ENCODE data around the gene CCN2.

The CCN2 gene

DNA sequence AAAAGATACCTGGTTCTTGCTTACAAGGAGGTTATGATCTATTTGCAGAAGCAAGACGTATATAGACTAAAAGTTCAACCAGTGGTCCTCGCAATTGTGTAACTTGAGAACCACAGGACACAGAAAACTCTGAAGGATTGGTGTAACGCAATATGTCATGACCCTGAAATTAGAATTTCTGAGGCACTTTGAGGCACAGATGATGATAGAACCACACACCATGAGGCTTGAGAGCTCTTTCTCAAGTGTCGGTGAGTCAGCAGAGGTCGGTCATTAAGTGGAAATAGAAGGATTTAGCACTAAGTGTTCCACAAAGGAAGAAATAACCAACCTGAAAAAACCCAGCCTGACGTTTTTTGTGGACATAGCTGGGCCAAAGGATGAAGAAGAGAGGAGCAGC lies 15.3 kb upstream of the CCN2 start:
- no peak for DNase-seq (ENCODE audit: low read depth)

- DNase-seq (ENCODE audit: low read depth) = no peak
Measured at GRCh38 chr6:131963063-131963462, 11.9 kb upstream of the CCN2 start.

DNA sequence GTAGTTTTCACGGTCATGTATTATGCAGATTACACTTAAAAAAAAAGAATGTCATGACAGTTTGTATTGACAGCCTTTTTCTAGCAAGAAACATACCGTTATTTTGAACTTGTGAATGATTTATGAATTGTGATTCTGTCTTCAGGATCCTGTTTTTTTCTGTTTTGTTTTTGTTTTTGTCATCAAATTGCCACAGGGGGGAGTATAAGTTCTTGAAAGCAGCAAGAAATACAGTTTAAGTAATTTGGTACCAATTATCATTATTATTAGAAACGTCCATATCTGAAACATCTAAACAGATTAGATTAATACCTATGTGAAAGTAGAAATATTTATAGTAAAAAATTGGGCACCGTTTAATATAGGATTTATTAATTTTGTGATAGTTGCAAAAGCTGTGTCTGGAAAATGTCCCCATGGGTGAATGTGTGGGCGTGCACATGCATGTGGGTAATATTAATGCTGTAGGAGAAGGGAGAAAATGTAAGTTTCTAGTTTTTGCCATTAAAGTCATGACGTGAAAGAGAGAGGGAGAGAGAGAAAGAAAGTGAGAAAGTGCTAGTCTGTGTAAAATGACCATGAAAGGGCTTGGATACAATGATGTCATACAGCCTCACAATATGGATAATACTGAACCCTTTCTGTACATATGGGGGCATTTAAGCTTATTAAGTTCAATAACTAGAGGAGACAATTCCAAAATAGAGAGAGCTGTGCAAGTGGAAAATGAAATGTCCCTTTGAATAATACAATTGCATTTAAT lies 9.4 kb upstream of the CCN2 start:
- no peak for DNase-seq (ENCODE audit: low read depth)

DNA sequence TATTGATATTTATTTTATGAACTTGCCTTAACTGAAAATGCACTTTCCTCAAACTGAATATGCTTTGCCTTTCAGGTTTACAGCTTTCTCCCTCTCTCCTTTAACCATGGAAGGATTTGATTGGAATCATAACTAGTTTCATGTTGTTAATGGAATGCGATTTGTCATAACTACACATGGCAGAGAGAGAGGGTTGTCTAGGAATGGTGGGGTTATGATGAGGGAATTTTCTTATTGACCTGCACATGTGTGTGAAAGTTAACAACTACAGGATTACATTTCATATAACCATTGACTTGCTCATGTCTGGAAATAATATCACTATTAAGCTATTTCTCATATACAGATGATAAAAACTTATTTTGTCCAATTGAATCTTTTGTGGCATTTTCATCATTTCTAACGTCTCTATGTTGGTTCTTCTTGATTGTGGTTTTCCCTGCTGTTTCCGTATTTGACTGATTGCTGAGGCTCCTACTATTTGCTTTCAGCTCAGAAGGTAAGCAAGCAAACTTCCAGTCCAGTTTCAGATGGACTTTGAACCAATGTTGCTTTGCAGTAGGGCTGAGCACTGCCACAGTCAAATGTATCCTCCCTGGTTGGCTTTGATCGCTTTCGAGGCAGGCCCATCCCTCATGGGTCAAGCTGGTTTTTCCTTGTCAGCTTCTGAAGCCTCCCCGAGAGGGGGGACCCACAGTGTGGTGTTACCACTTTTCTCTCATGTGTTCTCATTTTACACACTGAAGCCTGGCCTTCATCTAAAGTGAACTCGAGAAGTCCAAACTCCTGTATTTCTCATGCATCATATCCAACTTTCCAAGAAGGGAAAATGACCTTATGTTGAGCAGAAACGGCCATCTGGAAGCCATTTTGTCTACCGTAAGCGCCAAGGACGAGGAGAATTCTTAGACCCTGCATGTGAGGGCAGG lies 7.6 kb upstream of the CCN2 start:
- DNase-seq (ENCODE audit: low read depth) = no peak

DNA sequence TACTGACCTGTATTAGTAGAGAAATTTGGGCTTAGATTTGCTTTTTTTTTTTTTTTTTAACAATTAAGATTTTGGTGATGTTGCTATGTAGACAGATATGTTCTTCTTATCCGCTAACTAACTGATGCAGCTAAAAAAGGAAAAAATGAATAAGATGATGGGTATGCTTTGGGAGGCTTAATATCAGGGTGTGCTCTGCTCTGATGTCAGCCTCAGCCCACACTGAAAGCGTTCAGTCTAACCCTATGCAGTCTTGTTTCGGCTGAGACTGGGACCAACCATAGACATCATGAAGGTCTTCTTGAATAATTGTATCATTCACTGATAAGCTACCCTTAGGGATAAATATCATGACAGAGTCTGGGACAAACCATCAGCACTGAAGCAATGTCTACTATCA lies 6.9 kb upstream of the CCN2 start:
- no peak for DNase-seq (ENCODE audit: low read depth)

GRCh38 chr6:131955876-131956275 lies 4.7 kb upstream of the CCN2 start:
- DNase-seq (ENCODE audit: low read depth) = no peak

GRCh38 chr6:131955192-131955591 lies 4.0 kb upstream of the CCN2 start:
- DNase-seq (ENCODE audit: low read depth) = no peak

DNA sequence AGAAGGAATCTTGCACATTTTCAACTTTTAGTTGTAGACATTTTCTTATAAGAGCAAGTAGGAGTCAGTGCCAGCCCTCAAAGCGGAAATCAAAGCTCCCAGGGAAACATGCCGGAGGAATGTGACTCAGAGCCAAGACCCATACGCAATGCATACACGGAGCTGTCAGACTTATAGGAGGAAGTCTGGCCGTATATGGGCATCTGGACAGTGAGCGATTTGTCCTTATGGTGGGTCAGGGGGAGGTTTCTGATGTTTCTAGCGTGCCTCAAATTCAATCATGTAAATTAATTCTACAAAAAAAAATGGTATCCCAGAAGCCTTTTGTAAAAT lies 3.6 kb upstream of the CCN2 start:
- DNase-seq (ENCODE audit: low read depth) = no peak

- no peak for DNase-seq (ENCODE audit: low read depth)
Measured at GRCh38 chr6:131954059-131954774, 3.0 kb upstream of the CCN2 start.

- no peak for DNase-seq (ENCODE audit: low read depth)
Measured at GRCh38 chr6:131952886-131953509, 1.8 kb upstream of the CCN2 start.

DNA sequence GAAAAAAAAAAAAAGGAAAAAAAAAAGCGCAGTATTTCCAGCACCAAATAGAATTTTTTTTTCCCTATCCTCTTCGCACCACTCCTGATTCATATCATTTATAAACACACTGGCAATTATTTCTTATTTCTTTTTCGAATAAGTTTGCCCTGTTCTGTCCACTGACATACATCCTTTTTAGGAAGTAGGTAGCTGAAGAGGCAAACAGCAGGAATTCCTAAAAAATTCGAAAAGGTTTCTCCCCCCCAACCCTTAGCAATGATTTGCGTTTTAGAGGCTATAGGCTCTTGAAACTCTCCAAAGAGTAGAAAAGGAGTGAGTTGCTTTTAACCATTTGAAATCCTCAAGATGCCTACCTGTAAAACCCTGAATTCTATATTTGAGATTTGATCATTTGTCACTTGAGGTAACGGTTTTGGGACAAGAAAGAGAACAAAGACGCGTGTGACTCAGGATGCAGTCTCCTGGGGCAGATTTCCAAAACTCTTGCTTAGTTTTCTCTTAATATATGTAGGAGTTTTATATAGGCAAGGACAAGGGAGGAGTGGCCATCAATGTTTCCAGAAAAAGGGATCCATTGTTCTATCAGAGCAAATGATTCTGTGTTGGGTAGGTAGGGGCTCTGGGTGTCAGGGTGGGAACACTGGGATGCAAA lies 531 bp upstream of the CCN2 start:
- DNase-seq (ENCODE audit: low read depth) = no peak

- DNase-seq (ENCODE audit: low read depth) = no peak
Measured at GRCh38 chr6:131949909-131950766, 1.0 kb downstream of the CCN2 start.

DNA sequence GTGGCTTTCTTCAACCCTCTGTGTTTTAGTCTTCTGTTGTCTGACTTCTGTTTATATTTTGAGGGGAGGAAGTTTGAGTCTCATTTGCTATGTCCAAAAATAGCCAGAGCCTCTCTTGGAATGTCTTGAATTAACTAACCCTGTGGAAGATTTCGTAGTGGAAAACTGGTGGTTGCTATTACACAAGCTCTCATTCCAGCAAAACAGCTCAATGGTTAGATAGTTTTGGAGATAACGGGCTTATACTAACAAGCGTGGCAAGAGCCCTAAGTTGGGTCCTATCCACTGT lies 1.6 kb downstream of the CCN2 start:
- DNase-seq (ENCODE audit: low read depth) = no peak

- no peak for DNase-seq (ENCODE audit: low read depth)
Measured at GRCh38 chr6:131948692-131949619, 2.2 kb downstream of the CCN2 start.

GRCh38 chr6:131947986-131948661 lies 3.0 kb downstream of the CCN2 start:
- no peak for DNase-seq (ENCODE audit: low read depth)

DNA sequence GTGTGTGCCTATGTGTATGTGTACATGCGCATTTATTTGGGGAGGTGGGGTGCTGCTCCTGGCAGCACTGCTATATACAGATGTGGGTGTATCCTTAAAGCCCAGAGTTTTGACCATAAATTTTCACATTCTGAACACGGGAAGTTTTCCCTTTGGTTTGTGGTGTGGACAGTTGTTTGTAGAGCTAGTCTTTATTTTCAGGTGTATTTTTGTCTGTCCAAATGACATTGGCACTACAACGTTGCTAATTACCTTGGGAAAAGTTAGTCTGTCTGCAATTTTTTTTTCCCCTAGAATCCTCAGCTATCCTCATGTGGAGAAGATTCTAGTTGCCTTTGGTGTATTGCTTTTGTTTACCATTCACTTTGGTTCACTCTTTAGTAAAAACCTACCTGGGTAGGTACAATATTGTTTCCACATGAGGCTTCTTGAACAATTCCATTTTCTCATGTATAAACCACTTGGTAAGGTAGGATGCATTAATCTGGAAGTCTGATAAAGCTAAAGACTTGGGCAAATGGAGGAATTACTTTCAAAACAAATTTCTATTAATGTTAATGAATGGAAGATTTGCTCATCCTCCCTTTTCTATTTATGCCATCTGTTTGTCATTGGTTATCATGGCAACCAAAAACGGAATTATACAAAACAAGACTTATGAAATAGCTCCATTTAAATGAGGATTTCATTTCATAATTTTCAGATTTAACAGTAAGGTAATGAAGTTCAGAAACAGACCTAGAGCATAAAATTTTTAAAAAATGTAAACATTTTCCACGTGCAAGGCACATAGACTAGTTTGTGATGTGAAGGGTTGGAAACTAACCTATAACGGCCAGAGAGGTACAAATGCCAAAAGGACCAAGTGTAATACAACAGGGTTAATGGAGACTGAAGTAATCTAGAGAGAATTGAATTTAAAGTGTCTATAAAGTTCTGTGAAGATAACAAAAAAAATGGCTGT lies 3.9 kb downstream of the CCN2 start:
- DNase-seq (ENCODE audit: low read depth) = no peak

DNA sequence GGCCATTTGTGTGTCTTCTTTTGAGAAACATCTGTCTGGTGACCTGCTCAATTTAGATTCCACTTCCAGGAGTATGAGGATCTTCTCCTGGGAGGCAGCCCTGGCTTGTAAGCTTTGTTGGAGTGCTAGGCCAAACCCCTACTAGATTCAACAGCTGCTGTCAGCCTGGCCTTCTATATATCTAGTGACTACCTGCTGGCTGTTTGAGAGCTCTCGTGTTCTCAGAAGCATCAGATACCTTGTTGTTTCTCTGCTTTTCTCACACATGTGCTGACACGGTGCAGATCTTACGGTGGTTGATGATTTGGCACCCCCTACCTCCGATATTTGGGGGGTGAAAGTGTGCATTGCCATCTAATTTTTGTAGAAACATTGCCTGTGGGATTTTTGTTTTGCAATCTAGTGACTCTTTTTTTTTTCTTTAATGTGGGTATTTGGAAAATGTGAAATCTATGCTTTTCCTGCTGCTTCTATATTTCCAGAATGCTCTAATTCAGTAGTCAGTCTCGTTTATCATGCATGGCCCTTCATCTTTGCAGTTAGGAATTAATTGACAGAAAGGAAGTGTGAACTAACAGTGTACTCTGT lies 4.7 kb downstream of the CCN2 start:
- DNase-seq (ENCODE audit: low read depth) = no peak

GRCh38 chr6:131945971-131946370 lies 5.2 kb downstream of the CCN2 start:
- no peak for DNase-seq (ENCODE audit: low read depth)
